HepG2 (cell line): ENCODE measurements around the gene BCAS3. TPM values are rescaled to one million over a fixed set of nuclear protein-coding genes. Genes with fewer than 3 reads are reported as not detected.

ENCODE experiments used
- ATF1 ChIP-seq: IDR thresholded peaks from 2 replicates; pipeline ENCODE4 v1.6.1; 2016; ENCODE audit warnings: mild to moderate bottlenecking, control low read depth
- ETV6 ChIP-seq: sonication (generic); formaldehyde crosslinking; conservative IDR thresholded peaks from 2 replicates; pipeline ENCODE4 v1.4.0; 2020; ENCODE audit warnings: missing genetic modification reagents
- FOXJ3 ChIP-seq: sonication (generic); formaldehyde crosslinking; IDR thresholded peaks from 2 replicates; pipeline ENCODE4 v1.4.0; 2020; ENCODE audit warnings: missing genetic modification reagents, mild to moderate bottlenecking, borderline replicate concordance
- GFI1 ChIP-seq: sonication (generic); formaldehyde crosslinking; IDR thresholded peaks from 2 replicates; pipeline ENCODE4 v1.5.0; 2020; ENCODE audit warnings: missing genetic modification reagents, mild to moderate bottlenecking, borderline replicate concordance
- GPN1 ChIP-seq: sonication (generic); formaldehyde crosslinking; IDR thresholded peaks from 2 replicates; pipeline ENCODE4 v1.5.1; 2020; ENCODE audit warnings: missing genetic modification reagents, borderline replicate concordance
- MEF2D ChIP-seq: sonication (generic); formaldehyde crosslinking; IDR thresholded peaks from 2 replicates; pipeline ENCODE4 v1.5.1; 2020; ENCODE audit warnings: mild to moderate bottlenecking, missing genetic modification reagents
- MXI1 ChIP-seq: IDR thresholded peaks from 3 replicates; pipeline ENCODE4 v1.6.1; 2012; ENCODE audit warnings: low read depth, low read length, inconsistent platforms, borderline replicate concordance
- NCOR1 ChIP-seq: fragments of 200-600 bp; sonication (generic); IDR thresholded peaks from 2 replicates; pipeline ENCODE4 v1.7.0; 2017; ENCODE audit warnings: antibody characterized with exemption, low read length, borderline replicate concordance
- RARA ChIP-seq: IDR thresholded peaks from 2 replicates; pipeline ENCODE4 v1.6.1; 2016; ENCODE audit warnings: missing genetic modification reagents, missing compliant biosample characterization
- SMC3 ChIP-seq: IDR thresholded peaks from 2 replicates; pipeline ENCODE4 v1.6.1; 2011; ENCODE audit warnings: low read length, improper control_type of control experiment
- ZMYM3 ChIP-seq: sonication (generic); formaldehyde crosslinking; IDR thresholded peaks from 2 replicates; pipeline ENCODE4 v1.5.1; 2020; ENCODE audit warnings: mild to moderate bottlenecking, missing genetic modification reagents
- ZNF10 ChIP-seq: sonication (generic); formaldehyde crosslinking; IDR thresholded peaks from 2 replicates; pipeline ENCODE4 v1.4.0; 2020; ENCODE audit warnings: mild to moderate bottlenecking, low read depth, missing genetic modification reagents, borderline replicate concordance
- ZNF256 ChIP-seq: sonication (generic); formaldehyde crosslinking; conservative IDR thresholded peaks from 2 replicates; pipeline ENCODE4 v1.4.0; 2020; ENCODE audit warnings: missing genetic modification reagents
- ZNF326 ChIP-seq: sonication (generic); formaldehyde crosslinking; IDR thresholded peaks from 2 replicates; pipeline ENCODE4 v1.4.0; 2020; ENCODE audit warnings: missing genetic modification reagents, borderline replicate concordance
- ZNF468 ChIP-seq: sonication (generic); formaldehyde crosslinking; IDR thresholded peaks from 2 replicates; pipeline ENCODE4 v1.8.0; 2022; ENCODE audit warnings: mild to moderate bottlenecking, moderate library complexity, missing genetic modification reagents
- ZNF556 ChIP-seq: sonication (generic); formaldehyde crosslinking; IDR thresholded peaks from 2 replicates; pipeline ENCODE4 v1.4.0; 2020; ENCODE audit warnings: mild to moderate bottlenecking, missing genetic modification reagents, borderline replicate concordance
- ZNF570 ChIP-seq: sonication (generic); formaldehyde crosslinking; IDR thresholded peaks from 2 replicates; pipeline ENCODE4 v1.4.0; 2020; ENCODE audit warnings: mild to moderate bottlenecking, missing genetic modification reagents, borderline replicate concordance
- ZNF577 ChIP-seq: sonication (generic); formaldehyde crosslinking; IDR thresholded peaks from 2 replicates; pipeline ENCODE4 v1.4.0; 2020; ENCODE audit warnings: mild to moderate bottlenecking, low read depth, missing genetic modification reagents, borderline replicate concordance
- ZNF619 ChIP-seq: sonication (generic); formaldehyde crosslinking; IDR thresholded peaks from 2 replicates; pipeline ENCODE4 v1.4.0; 2020; ENCODE audit warnings: mild to moderate bottlenecking, missing genetic modification reagents
- polyA plus RNA-seq, 8 experiments: library from polyadenylated mRNA; depleted of rRNA in 3 of 8; stranded (reverse) in 7 of 8; unstranded in 1 of 8; fragments of >200 nt; fragmentation: Illumina TruSeq in 4 of 8; extraction: Trizol in 4 of 8; gene quantifications; 2 replicates each; pipeline versions ENCODE4 v1.2.1 to v1.2.3, GENCODE V29; 2011 to 2016; ENCODE audit warnings: low read depth in 4 of 8, missing spikeins in 1 of 8, mixed read lengths in 1 of 8; ENCODE audit not compliant: insufficient read depth in 1 of 8
- total RNA-seq, 5 experiments: library from RNA; depleted of rRNA; stranded (reverse); fragments of >200 nt; fragmentation: Illumina TruSeq; extraction: Trizol; gene quantifications; 2 replicates each; pipeline ENCODE4 v1.2.3, GENCODE V29; 2016; ENCODE audit warnings: low read depth in 1 of 5
- TF ChIP-seq, protein P1 (sequence below): fragments of 450-650 bp; IDR thresholded peaks from 2 replicates; pipeline ENCODE4 v1.6.1; 2016
- TF ChIP-seq, protein P2 (sequence below): sonication (generic); formaldehyde crosslinking; IDR thresholded peaks from 2 replicates; pipeline ENCODE4 v1.4.0; 2020; ENCODE audit warnings: missing genetic modification reagents
- TF ChIP-seq, protein P3 (sequence below): sonication (generic); formaldehyde crosslinking; IDR thresholded peaks from 2 replicates; pipeline ENCODE4 v1.5.1; 2020; ENCODE audit warnings: mild to moderate bottlenecking, missing genetic modification reagents, moderate library complexity
- TF ChIP-seq, protein P4 (sequence below): IDR thresholded peaks from 2 replicates; pipeline ENCODE4 v1.6.1; 2016; ENCODE audit warnings: missing compliant biosample characterization, missing genetic modification reagents, borderline replicate concordance

The BCAS3 gene
- total and polyA plus RNA-seq, 2 of the 13 experiments (the other 11 are each of a cell fraction or from before 2014, with no cell fraction given) = 10.7 to 11.2 TPM

DNA sequence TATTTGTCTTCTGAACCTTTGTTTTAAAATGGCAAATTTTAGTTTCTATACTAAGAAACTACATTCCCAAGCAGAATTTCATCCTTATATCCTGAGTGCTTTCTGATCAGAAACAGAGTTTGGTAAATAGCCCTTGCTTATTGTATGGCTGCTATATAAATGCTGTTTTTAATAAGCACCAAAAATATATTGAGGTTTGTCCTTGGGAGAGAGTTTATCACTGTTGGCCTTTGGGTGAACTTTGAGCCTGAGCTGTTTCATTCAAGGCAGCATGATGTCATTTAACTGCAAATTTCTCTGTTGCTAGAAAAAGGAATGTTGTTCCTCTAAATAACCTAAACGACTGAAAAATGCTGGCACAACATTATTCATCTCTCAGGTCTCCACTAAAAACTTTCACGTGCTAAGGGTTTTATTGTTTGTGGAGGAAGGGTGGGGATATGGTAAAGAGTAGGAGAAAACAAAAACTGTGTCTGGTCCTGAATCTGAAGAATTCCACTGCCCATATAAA lies 387.7 kb downstream of the BCAS3 start (continued):
- TF ChIP-seq, protein P1, sequence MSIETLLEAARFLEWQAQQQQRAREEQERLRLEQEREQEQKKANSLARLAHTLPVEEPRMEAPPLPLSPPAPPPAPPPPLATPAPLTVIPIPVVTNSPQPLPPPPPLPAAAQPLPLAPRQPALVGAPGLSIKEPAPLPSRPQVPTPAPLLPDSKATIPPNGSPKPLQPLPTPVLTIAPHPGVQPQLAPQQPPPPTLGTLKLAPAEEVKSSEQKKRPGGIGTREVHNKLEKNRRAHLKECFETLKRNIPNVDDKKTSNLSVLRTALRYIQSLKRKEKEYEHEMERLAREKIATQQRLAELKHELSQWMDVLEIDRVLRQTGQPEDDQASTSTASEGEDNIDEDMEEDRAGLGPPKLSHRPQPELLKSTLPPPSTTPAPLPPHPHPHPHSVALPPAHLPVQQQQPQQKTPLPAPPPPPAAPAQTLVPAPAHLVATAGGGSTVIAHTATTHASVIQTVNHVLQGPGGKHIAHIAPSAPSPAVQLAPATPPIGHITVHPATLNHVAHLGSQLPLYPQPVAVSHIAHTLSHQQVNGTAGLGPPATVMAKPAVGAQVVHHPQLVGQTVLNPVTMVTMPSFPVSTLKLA = no peak
- TF ChIP-seq ATF1 (CRISPR knock-in tag) = peak; percentile 21; the same call in 1 of the 2 replicates
- TF ChIP-seq, protein P2, sequence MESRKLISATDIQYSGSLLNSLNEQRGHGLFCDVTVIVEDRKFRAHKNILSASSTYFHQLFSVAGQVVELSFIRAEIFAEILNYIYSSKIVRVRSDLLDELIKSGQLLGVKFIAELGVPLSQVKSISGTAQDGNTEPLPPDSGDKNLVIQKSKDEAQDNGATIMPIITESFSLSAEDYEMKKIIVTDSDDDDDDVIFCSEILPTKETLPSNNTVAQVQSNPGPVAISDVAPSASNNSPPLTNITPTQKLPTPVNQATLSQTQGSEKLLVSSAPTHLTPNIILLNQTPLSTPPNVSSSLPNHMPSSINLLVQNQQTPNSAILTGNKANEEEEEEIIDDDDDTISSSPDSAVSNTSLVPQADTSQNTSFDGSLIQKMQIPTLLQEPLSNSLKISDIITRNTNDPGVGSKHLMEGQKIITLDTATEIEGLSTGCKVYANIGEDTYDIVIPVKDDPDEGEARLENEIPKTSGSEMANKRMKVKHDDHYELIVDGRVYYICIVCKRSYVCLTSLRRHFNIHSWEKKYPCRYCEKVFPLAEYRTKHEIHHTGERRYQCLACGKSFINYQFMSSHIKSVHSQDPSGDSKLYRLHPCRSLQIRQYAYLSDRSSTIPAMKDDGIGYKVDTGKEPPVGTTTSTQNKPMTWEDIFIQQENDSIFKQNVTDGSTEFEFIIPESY (CRISPR knock-in tag) = no peak
- TF ChIP-seq FOXJ3 (CRISPR knock-in tag) = peak; percentile 45; the same call in 1 of the 2 replicates
- no peak for TF ChIP-seq ETV6 (CRISPR knock-in tag)
- no peak for TF ChIP-seq GFI1 (CRISPR knock-in tag)
- no peak for TF ChIP-seq ZNF577
- TF ChIP-seq NCOR1 = peak; percentile 82
- TF ChIP-seq ZMYM3 = no peak
- no peak for TF ChIP-seq ZNF10 (CRISPR knock-in tag)
- TF ChIP-seq, protein P3, sequence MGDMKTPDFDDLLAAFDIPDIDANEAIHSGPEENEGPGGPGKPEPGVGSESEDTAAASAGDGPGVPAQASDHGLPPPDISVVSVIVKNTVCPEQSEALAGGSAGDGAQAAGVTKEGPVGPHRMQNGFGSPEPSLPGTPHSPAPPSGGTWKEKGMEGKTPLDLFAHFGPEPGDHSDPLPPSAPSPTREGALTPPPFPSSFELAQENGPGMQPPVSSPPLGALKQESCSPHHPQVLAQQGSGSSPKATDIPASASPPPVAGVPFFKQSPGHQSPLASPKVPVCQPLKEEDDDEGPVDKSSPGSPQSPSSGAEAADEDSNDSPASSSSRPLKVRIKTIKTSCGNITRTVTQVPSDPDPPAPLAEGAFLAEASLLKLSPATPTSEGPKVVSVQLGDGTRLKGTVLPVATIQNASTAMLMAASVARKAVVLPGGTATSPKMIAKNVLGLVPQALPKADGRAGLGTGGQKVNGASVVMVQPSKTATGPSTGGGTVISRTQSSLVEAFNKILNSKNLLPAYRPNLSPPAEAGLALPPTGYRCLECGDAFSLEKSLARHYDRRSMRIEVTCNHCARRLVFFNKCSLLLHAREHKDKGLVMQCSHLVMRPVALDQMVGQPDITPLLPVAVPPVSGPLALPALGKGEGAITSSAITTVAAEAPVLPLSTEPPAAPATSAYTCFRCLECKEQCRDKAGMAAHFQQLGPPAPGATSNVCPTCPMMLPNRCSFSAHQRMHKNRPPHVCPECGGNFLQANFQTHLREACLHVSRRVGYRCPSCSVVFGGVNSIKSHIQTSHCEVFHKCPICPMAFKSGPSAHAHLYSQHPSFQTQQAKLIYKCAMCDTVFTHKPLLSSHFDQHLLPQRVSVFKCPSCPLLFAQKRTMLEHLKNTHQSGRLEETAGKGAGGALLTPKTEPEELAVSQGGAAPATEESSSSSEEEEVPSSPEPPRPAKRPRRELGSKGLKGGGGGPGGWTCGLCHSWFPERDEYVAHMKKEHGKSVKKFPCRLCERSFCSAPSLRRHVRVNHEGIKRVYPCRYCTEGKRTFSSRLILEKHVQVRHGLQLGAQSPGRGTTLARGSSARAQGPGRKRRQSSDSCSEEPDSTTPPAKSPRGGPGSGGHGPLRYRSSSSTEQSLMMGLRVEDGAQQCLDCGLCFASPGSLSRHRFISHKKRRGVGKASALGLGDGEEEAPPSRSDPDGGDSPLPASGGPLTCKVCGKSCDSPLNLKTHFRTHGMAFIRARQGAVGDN = no peak
- TF ChIP-seq ZNF619 (CRISPR knock-in tag) = no peak
- TF ChIP-seq ZNF556 = no peak
- TF ChIP-seq ZNF468 = no peak
- no peak for TF ChIP-seq GPN1
- no peak for TF ChIP-seq MEF2D
- no peak for TF ChIP-seq SMC3
- TF ChIP-seq RARA = peak; percentile 80
- no peak for TF ChIP-seq ZNF256 (CRISPR knock-in tag)
- TF ChIP-seq ZNF326 (CRISPR knock-in tag) = no peak
- no peak for TF ChIP-seq ZNF570 (CRISPR knock-in tag)
- no peak for TF ChIP-seq MXI1
- TF ChIP-seq, protein P4, sequence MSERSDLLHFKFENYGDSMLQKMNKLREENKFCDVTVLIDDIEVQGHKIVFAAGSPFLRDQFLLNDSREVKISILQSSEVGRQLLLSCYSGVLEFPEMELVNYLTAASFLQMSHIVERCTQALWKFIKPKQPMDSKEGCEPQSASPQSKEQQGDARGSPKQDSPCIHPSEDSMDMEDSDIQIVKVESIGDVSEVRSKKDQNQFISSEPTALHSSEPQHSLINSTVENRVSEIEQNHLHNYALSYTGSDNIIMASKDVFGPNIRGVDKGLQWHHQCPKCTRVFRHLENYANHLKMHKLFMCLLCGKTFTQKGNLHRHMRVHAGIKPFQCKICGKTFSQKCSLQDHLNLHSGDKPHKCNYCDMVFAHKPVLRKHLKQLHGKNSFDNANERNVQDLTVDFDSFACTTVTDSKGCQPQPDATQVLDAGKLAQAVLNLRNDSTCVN (CRISPR knock-in tag) = no peak
